ENCODE results near the gene KRT23. TPM values are rescaled to one million over a fixed set of nuclear protein-coding genes. Genes with fewer than 3 reads are reported as not detected.

Gene KRT23
- total and polyA plus RNA-seq, 2 of the 13 experiments (the other 11 are each of a cell fraction or from before 2014, with no cell fraction given) = 24.7 to 51.1 TPM

- in situ Hi-C loops (cut with HindIII; ENCODE audit: extremely low pct_ligation_motif_present, low pct_unique_long_range_greater_than_20kb) (no loop called here), intact Hi-C loops (cut with micrococcal nuclease; ENCODE audit: unreplicated experiment) (no loop called here)
- Histone ChIP-seq H3K4me1 (ENCODE audit: insufficient read depth, low read length) (peaks cover 34% of the 10 kb centered on the region), H3K9ac (ENCODE audit: insufficient read depth, low read depth, low read length) (no peak overlapping the region), H3K79me2 (ENCODE audit: insufficient read depth, low read length) (no peaks in the 10 kb centered on the region), H3K27me3 (ENCODE audit: control insufficient read depth in 1 of 2, insufficient read depth in 2 of 2, low read length in 2 of 2) (no peaks in the 10 kb centered on the region), H3K36me3 (replicated peaks in 1 of 2; ENCODE audit: control insufficient read depth in 1 of 2, insufficient read depth in 2 of 2, low read length in 2 of 2) (no peaks in the 10 kb centered on the region), H2AFZ (ENCODE audit: low read length) (no peak overlapping the region), H3K27ac (ENCODE audit: extremely low read length, insufficient read depth, low read length) (no peak overlapping the region), H4K20me1 (ENCODE audit: insufficient read depth, low read length) (no peaks in the 10 kb centered on the region), H3K4me2 (ENCODE audit: low read depth, low read length) (no peak overlapping the region), H3K9me3 (ENCODE audit: low read length) (no peaks in the 10 kb centered on the region), H3K4me3 (replicated peaks in 1 of 3; ENCODE audit: insufficient read depth in 1 of 3, low read depth in 2 of 3, low read length in 3 of 3) (no peak overlapping the region)
- TF ChIP-seq DZIP1 (CRISPR knock-in tag; IDR thresholded peaks at IDR 0.05) = no peak
- no peak for TF ChIP-seq TOE1 (CRISPR knock-in tag; IDR thresholded peaks at IDR 0.05)
- no peak for TF ChIP-seq PREB (CRISPR knock-in tag; IDR thresholded peaks at IDR 0.05)
- TF ChIP-seq SP140L (CRISPR knock-in tag; IDR thresholded peaks at IDR 0.05; ENCODE audit: borderline replicate concordance) = no peak
- TF ChIP-seq DBP (CRISPR knock-in tag; IDR thresholded peaks at IDR 0.05; ENCODE audit: not compliant biosample characterization) = no peak
- no peak for TF ChIP-seq ZNF264 (CRISPR knock-in tag; IDR thresholded peaks at IDR 0.05)
- no peak for TF ChIP-seq TFDP1 (CRISPR knock-in tag; IDR thresholded peaks at IDR 0.05; ENCODE audit: borderline replicate concordance)
- TF ChIP-seq DRAP1 (CRISPR knock-in tag; IDR thresholded peaks at IDR 0.05) = no peak
- POLR2A ChIA-PET = no interaction called here
- CTCF ChIA-PET (ENCODE audit: low intra/inter-chr PET ratio, low total read pairs) = no interaction called here
- DNase-seq (ENCODE audit: low spot score) = no peak
- 50% methylated on average over 1 of the region's 1 CpG for WGBS (ENCODE audit: low lambda C conversion rate)
- FAIRE-seq = no peak
- no peak for ATAC-seq
- no TSS peak for BruUV-seq (replicated peaks)
Measured at GRCh38 chr17:40944531-40944930, 7.1 kb upstream of the KRT23 start.
